Hematopoietic multipotent progenitor cell treated with erythropoietin and hydrocortisone succinate and interleukin-3 and kit ligand, for 17 days (in vitro differentiated cells): ENCODE measurements around the gene HERC2.
"Not testable (repeated sequence)": the region's sequence is repeated elsewhere in the genome, so short reads cannot be mapped to it uniquely, and the experiment has no call there.

Experiments
- DNase-seq: peaks from one replicate; pipeline ENCODE4 v3.0.0-alpha.2; 2015; ENCODE audit warnings: low spot score

The HERC2 gene

GRCh38 chr15:28221696-28222095, 100.3 kb downstream of the HERC2 start:
- not testable (repeated sequence) for DNase-seq

GRCh38 chr15:28219116-28219515, 102.9 kb downstream of the HERC2 start:
- no peak for DNase-seq

GRCh38 chr15:28216946-28217546, 104.9 kb downstream of the HERC2 start:
- not testable (repeated sequence) for DNase-seq

- DNase-seq: not testable (repeated sequence)
Observed at GRCh38 chr15:28215521-28215920, 106.5 kb downstream of the HERC2 start.

- DNase-seq: not testable (repeated sequence)
Observed at GRCh38 chr15:28214006-28214790, 107.8 kb downstream of the HERC2 start.

GRCh38 chr15:28213393-28213792, 108.6 kb downstream of the HERC2 start:
- DNase-seq: not testable (repeated sequence)

- DNase-seq: no peak
Observed at GRCh38 chr15:28208583-28208982, 113.4 kb downstream of the HERC2 start.

GRCh38 chr15:28205640-28206039, 116.3 kb downstream of the HERC2 start:
- DNase-seq: not testable (repeated sequence)

GRCh38 chr15:28203055-28203828, 118.7 kb downstream of the HERC2 start:
- DNase-seq: not testable (repeated sequence)

- DNase-seq: not testable (repeated sequence)
Observed at GRCh38 chr15:28202124-28202523, 119.9 kb downstream of the HERC2 start.

- not testable (repeated sequence) for DNase-seq
Observed at GRCh38 chr15:28198215-28198614, 123.8 kb downstream of the HERC2 start.

- DNase-seq: not testable (repeated sequence)
Observed at GRCh38 chr15:28197694-28198093, 124.3 kb downstream of the HERC2 start.

GRCh38 chr15:28196581-28196980, 125.4 kb downstream of the HERC2 start:
- not testable (repeated sequence) for DNase-seq

- no peak for DNase-seq
Observed at GRCh38 chr15:28192772-28193171, 129.2 kb downstream of the HERC2 start.

GRCh38 chr15:28191832-28192231, 130.1 kb downstream of the HERC2 start:
- no peak for DNase-seq

- no peak for DNase-seq
Observed at GRCh38 chr15:28190391-28191174, 131.4 kb downstream of the HERC2 start.

GRCh38 chr15:28185148-28185895, 136.7 kb downstream of the HERC2 start:
- no peak for DNase-seq

GRCh38 chr15:28184166-28184565, 137.8 kb downstream of the HERC2 start:
- DNase-seq: no peak

- no peak for DNase-seq
Observed at GRCh38 chr15:28182731-28183130, 139.2 kb downstream of the HERC2 start.

GRCh38 chr15:28182216-28182615, 139.8 kb downstream of the HERC2 start:
- DNase-seq: no peak

GRCh38 chr15:28181366-28181765, 140.6 kb downstream of the HERC2 start:
- no peak for DNase-seq
